Activated CD4-positive, alpha-beta T cell treated with anti-CD3 and anti-CD28 coated beads for 36 hours (primary cell): ENCODE results near the gene PPP6R1. TPM values are rescaled to one million over a fixed set of nuclear protein-coding genes. Genes with fewer than 3 reads are reported as not detected.
"Not testable (repeated sequence)": the region's sequence is repeated elsewhere in the genome, so short reads cannot be mapped to it uniquely, and the experiment has no call there.

ENCODE experiments used
- ATAC-seq: fragments of 200-7000 bp; cut with Tn5 transposase; one replicate; pipeline ENCODE4 v1.10.0; 2021; ENCODE audit warnings: mild to moderate bottlenecking, moderate library complexity
- CTCF ChIA-PET: fragments of 350-600 bp; sonication (Branson Sonifier 250); formaldehyde crosslinking; loops from one replicate; lab custom pipeline; 2021; ENCODE audit warnings: antibody characterized with exemption; lab: Charles Lee
- POLR2A ChIA-PET: fragments of 350-600 bp; sonication (Branson Sonifier 250); formaldehyde crosslinking; loops from one replicate; lab custom pipeline; 2021; ENCODE audit warnings: antibody characterized with exemption, inconsistent platforms; lab: Charles Lee
- DNase-seq: peaks from one replicate; pipeline ENCODE4 v3.0.0-alpha.2; 2020
- H3K27ac Mint-ChIP-seq: one replicate; pipeline ENCODE4 v1.8.0; 2021; ENCODE audit warnings: mixed read lengths
- H3K27me3 Mint-ChIP-seq: one replicate; pipeline ENCODE4 v1.8.0; 2021; ENCODE audit warnings: mixed read lengths
- H3K36me3 Mint-ChIP-seq: one replicate; pipeline ENCODE4 v1.8.0; 2021; ENCODE audit warnings: low read depth, mixed read lengths
- H3K4me1 Mint-ChIP-seq: one replicate; pipeline ENCODE4 v1.8.0; 2021; ENCODE audit warnings: mixed read lengths
- H3K4me3 Mint-ChIP-seq: one replicate; pipeline ENCODE4 v1.8.0; 2021; ENCODE audit warnings: mild to moderate bottlenecking, moderate library complexity, mixed read lengths
- H3K9me3 Mint-ChIP-seq: one replicate; pipeline ENCODE4 v1.8.0; 2021; ENCODE audit warnings: low read depth, mixed read lengths
- intact Hi-C, 2 experiments: fragments of 100-400 bp; cut with DNase I in 1 of 2; cut with micrococcal nuclease in 1 of 2; formaldehyde crosslinking; loops; one replicate each; pipeline versions ENCODE4 v1.14.2 to v1.15.1; 2022 to 2024; cut with DNase I, micrococcal nuclease
- total RNA-seq, 2 experiments: library from RNA; stranded (reverse); gene quantifications; one replicate each; pipeline ENCODE4 v1.2.3, GENCODE V29; 2021

The PPP6R1 gene
- total RNA-seq, 2 experiments from 2014 or later = 177 to 201 TPM

GRCh38 chr19:55228015-55228391 is 30.8 kb downstream of the PPP6R1 start:
- ATAC-seq = no peak
- POLR2A ChIA-PET = no interaction called here
- H3K27ac Mint-ChIP-seq = no peak overlapping the region
- no peak for DNase-seq
- H3K36me3 Mint-ChIP-seq = peaks cover 35% of the 10 kb centered on the region
- H3K9me3 Mint-ChIP-seq = no peaks in the 10 kb centered on the region
- no peaks in the 10 kb centered on the region for H3K4me1 Mint-ChIP-seq
- H3K27me3 Mint-ChIP-seq = no peaks in the 10 kb centered on the region
- H3K4me3 Mint-ChIP-seq = no peak overlapping the region
- intact Hi-C loops = no loop called here
- CTCF ChIA-PET = no interaction called here

GRCh38 chr19:55227241-55228014 is 31.4 kb downstream of the PPP6R1 start:
- ATAC-seq (no peak), DNase-seq (no peak)
- no peak overlapping the region for H3K27ac Mint-ChIP-seq
- POLR2A ChIA-PET = no interaction called here
- intact Hi-C loops = no loop called here
- CTCF ChIA-PET = no interaction called here
- no peaks in the 10 kb centered on the region for H3K27me3 Mint-ChIP-seq
- H3K36me3 Mint-ChIP-seq = peaks cover 33% of the 10 kb centered on the region
- no peak overlapping the region for H3K4me3 Mint-ChIP-seq
- H3K4me1 Mint-ChIP-seq = no peaks in the 10 kb centered on the region
- no peaks in the 10 kb centered on the region for H3K9me3 Mint-ChIP-seq

- no peaks in the 10 kb centered on the region for H3K4me1 Mint-ChIP-seq
- H3K36me3 Mint-ChIP-seq = peaks cover 28% of the 10 kb centered on the region
- H3K27me3 Mint-ChIP-seq = no peaks in the 10 kb centered on the region
- ChIA-PET POLR2A (no interaction called here), CTCF (no interaction called here)
- no peak for ATAC-seq
- no peak overlapping the region for H3K4me3 Mint-ChIP-seq
- no peak overlapping the region for H3K27ac Mint-ChIP-seq
- no peaks in the 10 kb centered on the region for H3K9me3 Mint-ChIP-seq
- no peak for DNase-seq
- intact Hi-C loops = no loop called here
Observed at GRCh38 chr19:55226788-55227187, 32.0 kb downstream of the PPP6R1 start.

GRCh38 chr19:55226273-55226672 is 32.5 kb downstream of the PPP6R1 start:
- H3K4me3 Mint-ChIP-seq = no peak overlapping the region
- DNase-seq (no peak), ATAC-seq (no peak)
- intact Hi-C loops = no loop called here
- ChIA-PET POLR2A (no interaction called here), CTCF (no interaction called here)
- no peaks in the 10 kb centered on the region for H3K4me1 Mint-ChIP-seq
- H3K27ac Mint-ChIP-seq = no peak overlapping the region
- H3K36me3 Mint-ChIP-seq = peaks cover 31% of the 10 kb centered on the region
- no peaks in the 10 kb centered on the region for H3K9me3 Mint-ChIP-seq
- H3K27me3 Mint-ChIP-seq = no peaks in the 10 kb centered on the region

- Mint-ChIP-seq H3K27ac (no peak overlapping the region), H3K9me3 (peaks cover 2% of the 10 kb centered on the region), H3K27me3 (no peaks in the 10 kb centered on the region), H3K4me1 (no peaks in the 10 kb centered on the region), H3K36me3 (peaks cover 35% of the 10 kb centered on the region), H3K4me3 (no peak overlapping the region)
- POLR2A ChIA-PET = no interaction called here
- intact Hi-C loops = no loop called here
- DNase-seq (no peak), ATAC-seq (no peak)
- CTCF ChIA-PET = no interaction called here
Observed at GRCh38 chr19:55225415-55225958, 33.3 kb downstream of the PPP6R1 start.

GRCh38 chr19:55224679-55225414 is 34.0 kb downstream of the PPP6R1 start:
- H3K27me3 Mint-ChIP-seq, CTCF ChIA-PET, H3K27ac Mint-ChIP-seq: not testable (repeated sequence)

GRCh38 chr19:55224038-55224665 is 34.7 kb downstream of the PPP6R1 start:
- Mint-ChIP-seq H3K4me3 (no peak overlapping the region), H3K36me3 (peaks cover 32% of the 10 kb centered on the region), H3K4me1 (no peaks in the 10 kb centered on the region), H3K27me3 (no peaks in the 10 kb centered on the region), H3K9me3 (peaks cover 5% of the 10 kb centered on the region), H3K27ac (no peak overlapping the region)
- DNase-seq (no peak), ATAC-seq (no peak)
- CTCF ChIA-PET = no interaction called here
- POLR2A ChIA-PET = no interaction called here
- intact Hi-C loops = no loop called here

More at GRCh38 chr19:55224679-55225414, 34.0 kb downstream of the PPP6R1 start:
- ATAC-seq, POLR2A ChIA-PET, DNase-seq, intact Hi-C loops, H3K4me1 Mint-ChIP-seq, H3K9me3 Mint-ChIP-seq, H3K4me3 Mint-ChIP-seq: not testable (repeated sequence)
- peaks cover 32% of the 10 kb centered on the region for H3K36me3 Mint-ChIP-seq

GRCh38 chr19:55223291-55224037 is 35.4 kb downstream of the PPP6R1 start:
- intact Hi-C loops = no loop called here
- POLR2A ChIA-PET = no interaction called here
- Mint-ChIP-seq H3K27me3 (no peaks in the 10 kb centered on the region), H3K4me3 (no peak overlapping the region), H3K36me3 (peaks cover 30% of the 10 kb centered on the region), H3K27ac (no peak overlapping the region), H3K9me3 (peaks cover 5% of the 10 kb centered on the region), H3K4me1 (no peaks in the 10 kb centered on the region)
- no peak for ATAC-seq
- DNase-seq = no peak
- CTCF ChIA-PET = no interaction called here

- ChIA-PET POLR2A (no interaction called here), CTCF (interaction anchor here (0.7 to 0.8 kb wide), 2 partner anchors 73 to 131 kb away, joined by 3 read pairs; no protein-coding TSS in a partner anchor)
- H3K27me3 Mint-ChIP-seq = peaks cover 8% of the 10 kb centered on the region
- peaks cover 17% of the 10 kb centered on the region for H3K36me3 Mint-ChIP-seq
- no peak overlapping the region for H3K4me3 Mint-ChIP-seq
- DNase-seq = peak; percentile 36
- ATAC-seq = no peak
- H3K27ac Mint-ChIP-seq = no peak overlapping the region
- H3K4me1 Mint-ChIP-seq = peaks cover 15% of the 10 kb centered on the region
- peaks cover 7% of the 10 kb centered on the region for H3K9me3 Mint-ChIP-seq
- intact Hi-C loops = no loop called here
Observed at GRCh38 chr19:55220525-55220924, 38.3 kb downstream of the PPP6R1 start.

GRCh38 chr19:55216461-55217198 is 42.2 kb downstream of the PPP6R1 start:
- no peak overlapping the region for H3K27ac Mint-ChIP-seq
- CTCF ChIA-PET = no interaction called here
- POLR2A ChIA-PET = interaction anchor here (0.5 kb wide), 1 partner anchor 186 kb away, joined by 6 read pairs; no protein-coding TSS in a partner anchor
- intact Hi-C loops = loop anchor here (1.0 to 5.0 kb wide), 5 partner anchors 37 to 43 kb away; partner anchors contain the start of gene PPP6R1 (in 2 of the 2)
- H3K36me3 Mint-ChIP-seq = peaks cover 11% of the 10 kb centered on the region
- H3K4me3 Mint-ChIP-seq = peak overlapping the region; percentile 43
- DNase-seq (peak; percentile 84), ATAC-seq (peak; percentile 90)
- peaks cover 20% of the 10 kb centered on the region for H3K27me3 Mint-ChIP-seq
- peaks cover 15% of the 10 kb centered on the region for H3K4me1 Mint-ChIP-seq
- H3K9me3 Mint-ChIP-seq = peaks cover 12% of the 10 kb centered on the region
